ENCODE results near the gene MUC6. TPM values are rescaled to one million over a fixed set of nuclear protein-coding genes. Genes with fewer than 3 reads are reported as not detected.

Gene MUC6
- total RNA-seq, 1 experiment from 2014 or later, result not detected

DNA sequence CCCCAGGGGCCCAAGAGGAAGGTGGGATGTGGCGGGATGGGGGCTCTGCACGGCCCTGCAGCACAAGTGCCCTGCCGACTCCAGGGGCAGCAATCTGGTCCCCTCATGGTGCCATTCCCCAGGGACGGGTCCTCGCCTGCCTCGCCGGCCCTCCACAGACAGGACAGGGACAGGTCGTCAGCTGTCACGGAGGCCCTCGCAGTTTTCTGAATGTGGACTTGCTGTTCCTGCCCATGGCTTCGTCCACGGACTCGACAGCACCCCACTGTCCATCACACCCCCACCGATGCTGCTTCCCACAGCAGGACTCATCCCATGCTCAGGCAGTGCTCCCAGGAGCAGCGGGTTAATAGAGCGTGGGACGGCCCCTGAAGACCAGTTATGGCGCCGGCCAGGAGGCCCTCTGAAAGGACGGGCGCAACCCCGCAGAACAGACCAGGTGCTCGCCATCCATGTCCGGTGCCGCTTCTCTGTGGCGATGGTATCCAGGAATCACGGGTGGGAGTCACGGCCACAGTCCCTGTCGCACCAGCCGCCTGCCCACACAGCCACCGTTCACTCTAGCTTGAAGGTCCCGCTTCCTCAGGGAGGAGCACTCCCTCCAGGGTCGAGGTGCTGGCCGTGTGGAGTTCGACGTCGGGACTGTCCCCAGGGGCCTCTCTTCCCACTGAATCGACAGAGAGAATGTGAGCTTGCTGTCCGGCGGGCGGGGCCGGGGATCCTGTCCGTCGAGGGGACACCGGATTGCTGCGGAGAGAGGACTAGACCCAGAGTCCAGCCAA is 19.7 kb upstream of the MUC6 start:
- Histone ChIP-seq H4K8ac (replicated peaks; ENCODE audit: insufficient read length, low read depth, low read length) (no peak overlapping the region), H2BK12ac (ENCODE audit: insufficient read length, low read depth, low read length) (no peak overlapping the region), H4K20me1 (ENCODE audit: control insufficient read depth, insufficient read depth, insufficient read length) (no peaks in the 10 kb centered on the region), H2BK120ac (ENCODE audit: low read depth, low read length, poor library complexity, severe bottlenecking) (no peak overlapping the region), H2BK20ac (ENCODE audit: low read depth, low read length, poor library complexity, severe bottlenecking) (no peak overlapping the region), H2BK15ac (ENCODE audit: low read depth, low read length) (no peak overlapping the region), H4K91ac (ENCODE audit: insufficient read length, low read depth, low read length) (no peak overlapping the region), H4K5ac (ENCODE audit: insufficient read length, low read depth, low read length) (no peak overlapping the region), H3K23me2 (ENCODE audit: insufficient read length, low read depth, low read length, poor library complexity, severe bottlenecking) (no peaks in the 10 kb centered on the region), H3K79me1 (ENCODE audit: insufficient read depth, low read depth, low read length, poor library complexity, severe bottlenecking) (no peaks in the 10 kb centered on the region), H3K9ac (ENCODE audit: extremely low read depth, insufficient read length, low read length) (no peak overlapping the region), H3K9me3 (ENCODE audit: control insufficient read depth, low read depth, low read length) (no peaks in the 10 kb centered on the region), H3K4me1 (ENCODE audit: insufficient read depth, low read length) (no peaks in the 10 kb centered on the region), H3K18ac (ENCODE audit: insufficient read length, low read depth, low read length) (no peak overlapping the region), H3K27ac (ENCODE audit: insufficient read length, low read depth, low read length) (no peak overlapping the region), H2AFZ (ENCODE audit: low read length) (no peak overlapping the region), H2AK5ac (ENCODE audit: insufficient read length, low read length) (no peak overlapping the region), H3K4me2 (ENCODE audit: insufficient read depth, insufficient read length, low read length) (no peak overlapping the region), H2BK5ac (ENCODE audit: insufficient read length, low read length) (no peak overlapping the region), H3K4ac (ENCODE audit: low read depth, low read length) (no peak overlapping the region), H3K14ac (ENCODE audit: insufficient read depth, low read length) (no peak overlapping the region; the same call in 1 of the 2 replicates), H3K79me2 (ENCODE audit: insufficient read depth, low read length) (no peaks in the 10 kb centered on the region), H3K27me3 (ENCODE audit: insufficient read depth, low read length) (no peaks in the 10 kb centered on the region), H3T11ph (ENCODE audit: low read length) (no peak overlapping the region), H3K56ac (ENCODE audit: insufficient read length, low read depth, low read length) (no peak overlapping the region), H3K23ac (ENCODE audit: insufficient read length, low read depth, low read length) (no peak overlapping the region)
- DNase-seq, result no peak
- Mint-ChIP-seq H3K4me1 (peaks cover 0 to 13% of the 10 kb centered on the region in 2 experiments; a peak in 2 of 4 replicates), H3K9me3 (peaks cover 0 to 3% of the 10 kb centered on the region in 2 experiments; a peak in 1 of 5 replicates), H3K27ac (no peak overlapping the region), H3K27me3 (ENCODE audit: low read depth) (peaks cover 11% of the 10 kb centered on the region), H3K4me3 (no peak overlapping the region), H3K36me3 (ENCODE audit: insufficient read depth in 1 of 3, low read depth in 3 of 3) (no peaks in the 10 kb centered on the region; a peak in 1 of 7 replicates)
- WGBS (ENCODE audit: extremely low coverage, insufficient read length, low lambda C conversion rate), result no CpG with 5 or more reads among the region's 46 CpGs
- TF ChIP-seq CTCF (conservative IDR thresholded peaks at IDR 0.05), result no peak

Data from H9 (cell line).